ENCODE data around the gene SLC26A1. TPM values are rescaled to one million over a fixed set of nuclear protein-coding genes. Genes with fewer than 3 reads are reported as not detected.

The SLC26A1 gene
- total RNA-seq, 1 experiment from 2014 or later = 1.3 TPM

DNA sequence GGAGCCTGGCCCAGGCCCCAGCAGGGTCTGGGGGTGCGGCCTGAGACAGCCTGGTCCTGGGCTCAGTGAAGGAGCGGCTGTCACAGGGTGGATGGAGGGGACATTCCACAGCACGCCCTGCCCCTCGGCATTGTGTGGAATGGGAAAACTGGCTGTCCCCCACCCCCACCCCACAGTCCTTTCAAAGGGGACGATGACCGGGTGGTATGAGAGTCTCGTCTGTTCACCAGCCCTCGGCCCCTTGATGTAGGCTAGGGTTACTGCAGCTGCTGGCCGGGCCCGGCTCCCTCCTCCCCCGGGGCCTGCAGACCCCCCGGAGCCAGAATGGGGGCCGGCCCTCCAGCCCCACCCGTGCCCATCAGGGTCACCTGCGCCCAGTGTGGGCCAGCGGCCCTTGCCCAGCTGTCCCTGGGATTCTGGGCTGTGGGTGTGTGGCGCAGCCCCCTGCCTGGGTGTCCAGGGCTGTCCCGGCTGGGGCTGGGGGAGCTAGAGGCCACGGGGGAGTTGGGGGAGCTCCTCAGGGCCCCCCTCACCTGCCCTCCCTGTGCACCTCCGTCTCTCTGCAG is 30.0 kb upstream of the SLC26A1 start:
- ChIA-PET POLR2A (ENCODE audit: unreplicated experiment) (no interaction called here), CTCF (no interaction called here)
- Histone ChIP-seq H3F3A (ENCODE audit: insufficient read depth, low read depth) (peaks cover 20% of the 10 kb centered on the region; the same call in 1 of the 2 replicates), H3K79me2 (ENCODE audit: low read depth) (no peaks in the 10 kb centered on the region), H4K20me1 (ENCODE audit: insufficient read depth) (peaks cover 7% of the 10 kb centered on the region; the same call in 1 of the 2 replicates), H3K27me3 (ENCODE audit: insufficient read depth, low read depth) (no peaks in the 10 kb centered on the region), H2AFZ (no peak overlapping the region), H3K4me3 (no peak overlapping the region), H3K27ac (no peak overlapping the region), H3K4me1 (replicated peaks; ENCODE audit: insufficient read depth) (no peaks in the 10 kb centered on the region), H3K36me3 (ENCODE audit: low read depth) (no peaks in the 10 kb centered on the region), H3K4me2 (no peak overlapping the region), H3K9me2 (ENCODE audit: insufficient read depth) (no peaks in the 10 kb centered on the region), H3K9me3 (ENCODE audit: insufficient read depth, low read depth) (no peaks in the 10 kb centered on the region)
- TF ChIP-seq CTCF (conservative IDR thresholded peaks at IDR 0.05) (no peak), EZH2 (IDR thresholded peaks at IDR 0.05; ENCODE audit: low read depth) (no peak)
- intact Hi-C loops (cut with micrococcal nuclease; ENCODE audit: unreplicated experiment) = no loop called here
- BruUV-seq (replicated peaks) = no TSS peak
- no peak for DNase-seq

DNA sequence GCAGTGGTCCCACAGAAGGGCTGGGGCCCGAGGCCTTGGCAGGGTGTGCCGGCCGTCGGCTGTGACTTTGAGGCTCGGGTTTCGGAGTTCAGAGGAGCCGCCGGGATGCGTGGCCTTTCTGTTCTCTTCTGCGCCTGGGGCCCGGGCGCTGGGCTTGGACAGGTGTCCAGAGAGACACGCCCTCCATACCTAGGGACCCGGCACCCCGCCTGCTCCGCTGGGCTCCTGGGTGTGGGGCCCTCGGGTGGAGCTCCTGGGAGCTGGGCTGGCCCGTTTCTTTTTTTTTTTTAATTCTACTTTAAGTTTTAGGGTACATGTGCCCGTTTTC is 29.5 kb upstream of the SLC26A1 start:
- Histone ChIP-seq H3K27ac (no peak overlapping the region), H3F3A (ENCODE audit: insufficient read depth, low read depth) (peaks cover 20% of the 10 kb centered on the region; the same call in 1 of the 2 replicates), H3K36me3 (ENCODE audit: low read depth) (no peaks in the 10 kb centered on the region), H3K27me3 (ENCODE audit: insufficient read depth, low read depth) (no peaks in the 10 kb centered on the region), H3K4me3 (no peak overlapping the region), H3K4me1 (replicated peaks; ENCODE audit: insufficient read depth) (no peaks in the 10 kb centered on the region), H3K9me2 (ENCODE audit: insufficient read depth) (no peaks in the 10 kb centered on the region), H4K20me1 (ENCODE audit: insufficient read depth) (peaks cover 7% of the 10 kb centered on the region; the same call in 1 of the 2 replicates), H3K4me2 (no peak overlapping the region), H3K79me2 (ENCODE audit: low read depth) (no peaks in the 10 kb centered on the region), H3K9me3 (ENCODE audit: insufficient read depth, low read depth) (no peaks in the 10 kb centered on the region), H2AFZ (no peak overlapping the region)
- ChIA-PET POLR2A (ENCODE audit: unreplicated experiment) (no interaction called here), CTCF (no interaction called here)
- no peak for DNase-seq
- TF ChIP-seq CTCF (conservative IDR thresholded peaks at IDR 0.05) (no peak), EZH2 (IDR thresholded peaks at IDR 0.05; ENCODE audit: low read depth) (no peak)
- intact Hi-C loops (cut with micrococcal nuclease; ENCODE audit: unreplicated experiment) = no loop called here
- no TSS peak for BruUV-seq (replicated peaks)

DNA sequence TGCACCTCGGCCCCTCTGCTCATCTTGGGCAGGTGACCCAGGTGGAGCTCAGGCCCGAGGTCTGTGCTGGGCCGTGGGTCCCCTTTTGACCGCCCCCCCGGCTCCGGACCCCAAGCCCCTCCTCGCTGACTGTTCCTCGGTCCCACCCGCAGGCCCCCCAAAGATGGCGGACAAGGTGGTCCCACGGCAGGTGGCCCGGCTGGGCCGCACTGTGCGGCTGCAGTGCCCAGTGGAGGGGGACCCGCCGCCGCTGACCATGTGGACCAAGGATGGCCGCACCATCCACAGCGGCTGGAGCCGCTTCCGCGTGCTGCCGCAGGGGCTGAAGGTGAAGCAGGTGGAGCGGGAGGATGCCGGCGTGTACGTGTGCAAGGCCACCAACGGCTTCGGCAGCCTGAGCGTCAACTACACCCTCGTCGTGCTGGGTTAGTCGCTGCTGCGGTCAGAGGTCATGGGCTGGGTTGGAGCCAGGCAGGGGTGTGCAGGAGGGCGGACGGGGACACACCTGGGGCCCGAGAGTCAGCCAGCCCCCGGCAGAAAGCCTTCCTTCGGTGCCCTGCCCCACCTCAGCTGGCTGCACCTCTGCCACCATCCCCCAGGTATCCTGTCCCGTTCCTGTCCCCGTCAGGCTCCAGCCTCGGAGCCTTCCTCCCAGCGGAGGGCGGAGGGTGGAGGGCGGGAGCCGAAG is 29.0 kb upstream of the SLC26A1 start:
- H3F3A ChIP-seq (ENCODE audit: insufficient read depth, low read depth) = peaks cover 20% of the 10 kb centered on the region; the same call in 1 of the 2 replicates
- no TSS peak for BruUV-seq (replicated peaks)
- no peak for TF ChIP-seq EZH2 (IDR thresholded peaks at IDR 0.05; ENCODE audit: low read depth)
- no peak for TF ChIP-seq CTCF (conservative IDR thresholded peaks at IDR 0.05)
- peaks cover 7% of the 10 kb centered on the region; the same call in 1 of the 2 replicates for H4K20me1 ChIP-seq (ENCODE audit: insufficient read depth)
- CTCF ChIA-PET = no interaction called here
- H3K79me2 ChIP-seq (ENCODE audit: low read depth) = no peaks in the 10 kb centered on the region
- H3K9me3 ChIP-seq (ENCODE audit: insufficient read depth, low read depth) = no peaks in the 10 kb centered on the region
- intact Hi-C loops (cut with micrococcal nuclease; ENCODE audit: unreplicated experiment) = no loop called here
- H3K27me3 ChIP-seq (ENCODE audit: insufficient read depth, low read depth) = no peaks in the 10 kb centered on the region
- no peak for DNase-seq
- no peaks in the 10 kb centered on the region for H3K36me3 ChIP-seq (ENCODE audit: low read depth)
- H2AFZ ChIP-seq = no peak overlapping the region
- H3K4me3 ChIP-seq = no peak overlapping the region
- H3K4me1 ChIP-seq (replicated peaks; ENCODE audit: insufficient read depth) = no peaks in the 10 kb centered on the region
- H3K27ac ChIP-seq = no peak overlapping the region
- no peaks in the 10 kb centered on the region for H3K9me2 ChIP-seq (ENCODE audit: insufficient read depth)
- POLR2A ChIA-PET (ENCODE audit: unreplicated experiment) = no interaction called here
- H3K4me2 ChIP-seq = no peak overlapping the region
